Upper lobe of left lung (tissue), 6 donors: ENCODE data around the gene MAP3K14. TPM values are rescaled to one million over a fixed set of nuclear protein-coding genes. Genes with fewer than 3 reads are reported as not detected.

Experiments
- ATAC-seq, 2 donors: fragments of 200-7000 bp; cut with Tn5 transposase; one replicate each; pipeline ENCODE4 v1.9.1; 2022; ENCODE audit warnings: mild to moderate bottlenecking in 2 of 2, moderate library complexity in 2 of 2; ENCODE audit not compliant: low FRiP score in 2 of 2
- DNase-seq, 2 donors: peaks; one replicate each; pipeline ENCODE4 v3.0.0-alpha.2; 2019 to 2020
- H3K27ac ChIP-seq, 4 donors: fragments of 200-600 bp; sonication (generic); one replicate each; pipeline ENCODE4 v1.5.1; 2016 to 2019
- H3K27me3 ChIP-seq, 4 donors: fragments of 200-600 bp; sonication (generic); one replicate each; pipeline ENCODE4 v1.5.1; 2017 to 2019
- H3K36me3 ChIP-seq, 4 donors: fragments of 200-600 bp; sonication (generic); one replicate each; pipeline ENCODE4 v1.5.1; 2016 to 2019
- H3K4me1 ChIP-seq, 4 donors: fragments of 200-600 bp; sonication (generic); one replicate each; pipeline ENCODE4 v1.5.1; 2018 to 2019
- H3K4me3 ChIP-seq, 4 donors: fragments of 200-600 bp; sonication (generic); one replicate each; pipeline ENCODE4 v1.5.1; 2017 to 2019; ENCODE audit warnings: mild to moderate bottlenecking in 2 of 4, moderate library complexity in 1 of 4
- H3K9me3 ChIP-seq, 4 donors: fragments of 200-600 bp; sonication (generic); one replicate each; pipeline ENCODE4 v1.5.1; 2018 to 2019
- CTCF ChIP-seq, 6 experiments: fragments of 450-650 bp in 4 of 6; fragments of 200-600 bp in 2 of 6; sonication (generic) in 2 of 6; IDR thresholded peaks; one replicate each; pipeline ENCODE4 v1.5.1; 2016 to 2019; ENCODE audit warnings: antibody characterized with exemption in 6 of 6
- EP300 ChIP-seq, 4 donors: sonication (generic); formaldehyde crosslinking; IDR thresholded peaks; one replicate each; pipeline ENCODE4 v1.5.1; 2017; ENCODE audit warnings: antibody characterized with exemption in 4 of 4, control low read depth in 2 of 4
- POLR2A ChIP-seq, 4 donors: fragments of 450-650 bp; IDR thresholded peaks; one replicate each; pipeline ENCODE4 v1.5.1; 2016 to 2017; ENCODE audit warnings: antibody characterized with exemption in 4 of 4, mild to moderate bottlenecking in 2 of 4
- POLR2AphosphoS5 ChIP-seq, 2 donors: sonication (generic); formaldehyde crosslinking; IDR thresholded peaks; one replicate each; pipeline ENCODE4 v1.5.1; 2017; ENCODE audit warnings: antibody characterized with exemption in 2 of 2
- WGBS, 2 donors: methylation state at CpG; one replicate each; pipeline ENCODE4 v1.1.5; 2017 to 2018; 5-methylcytosine and 5-hydroxymethylcytosine counted together
- total RNA-seq, 6 donors: library from RNA; depleted of rRNA in 4 of 6; stranded (reverse); fragments of >200 nt in 4 of 6; gene quantifications; one replicate each; pipeline versions ENCODE4 v1.1.0 to v1.2.1, GENCODE V29; 2016 to 2021
- donor health status: DM: no; HTN: no; CAD: no; lungs with moderate emphysema.
- donor health status: DM: no; HTN: yes; CAD: no; lungs with severe emphysema.

MAP3K14 gene
- total RNA-seq, 6 donors from 2014 or later = 11.4 to 17.8 (median 13.5) TPM

GRCh38 chr17:45289301-45290268 lies 27.2 kb downstream of the MAP3K14 start:
- Histone ChIP-seq H3K9me3 (no peaks in the 10 kb centered on the region), H3K4me3 (no peak overlapping the region), H3K27ac (peak overlapping the region in 3 of 4 donors; percentile 1 to 66 (median 46)), H3K36me3 (peaks cover under 1 to 59% (median 31%) of the 10 kb centered on the region in 4 donors), H3K4me1 (peaks cover 38 to 65% (median 63%) of the 10 kb centered on the region in 4 donors), H3K27me3 (no peaks in the 10 kb centered on the region)
- DNase-seq (peak in 1 of 2 donors; percentile 75), ATAC-seq (no peak)
- TF ChIP-seq POLR2AphosphoS5 (IDR thresholded peaks at IDR 0.05) = no peak
- TF ChIP-seq EP300 (IDR thresholded peaks at IDR 0.05) = no peak
- no peak for TF ChIP-seq CTCF (IDR thresholded peaks at IDR 0.05)
- TF ChIP-seq POLR2A (IDR thresholded peaks at IDR 0.05) = no peak
- 65 to 74% methylated on average over 15 of the region's 15 CpGs for WGBS, 2 donors

- 58 to 77% methylated on average over 10 of the region's 10 CpGs for WGBS, 2 donors
- DNase-seq (peak in 1 of 2 donors; percentile 75), ATAC-seq (no peak)
- Histone ChIP-seq H3K36me3 (peaks cover 6 to 66% (median 38%) of the 10 kb centered on the region in 4 donors), H3K27me3 (no peaks in the 10 kb centered on the region), H3K4me3 (no peak overlapping the region), H3K27ac (peak overlapping the region in 3 of 4 donors; percentile 1 to 66 (median 46)), H3K4me1 (peaks cover 30 to 57% (median 55%) of the 10 kb centered on the region in 4 donors), H3K9me3 (no peaks in the 10 kb centered on the region)
- TF ChIP-seq POLR2AphosphoS5 (IDR thresholded peaks at IDR 0.05) (no peak), EP300 (IDR thresholded peaks at IDR 0.05) (peak in 1 of 4 donors; percentile 28)
Observed at GRCh38 chr17:45288825-45289224, 28.0 kb downstream of the MAP3K14 start.

GRCh38 chr17:45287526-45288500 lies 29.0 kb downstream of the MAP3K14 start:
- H3K27ac ChIP-seq = peak overlapping the region in 3 of 4 donors; percentile 1 to 66 (median 46)

GRCh38 chr17:45286286-45286685 lies 30.5 kb downstream of the MAP3K14 start:
- 80 to 93% methylated on average over 2 to 5 of the region's 5 CpGs for WGBS, 2 donors
- peaks cover 12 to 44% (median 42%) of the 10 kb centered on the region in 4 donors for H3K4me1 ChIP-seq
- no peak overlapping the region for H3K27ac ChIP-seq
- H3K36me3 ChIP-seq = peaks cover 6 to 86% (median 47%) of the 10 kb centered on the region in 4 donors
- H3K4me3 ChIP-seq = no peak overlapping the region
- DNase-seq (no peak), ATAC-seq (no peak)
- no peaks in the 10 kb centered on the region for H3K27me3 ChIP-seq
- H3K9me3 ChIP-seq = no peaks in the 10 kb centered on the region
- no peak for TF ChIP-seq POLR2AphosphoS5 (IDR thresholded peaks at IDR 0.05)
- TF ChIP-seq POLR2A (IDR thresholded peaks at IDR 0.05) = no peak
- no peak for TF ChIP-seq CTCF (IDR thresholded peaks at IDR 0.05)
- TF ChIP-seq EP300 (IDR thresholded peaks at IDR 0.05) = no peak

More at GRCh38 chr17:45287526-45288500, 29.0 kb downstream of the MAP3K14 start:
- Histone ChIP-seq H3K4me1 (peaks cover 27 to 56% (median 55%) of the 10 kb centered on the region in 4 donors), H3K9me3 (no peaks in the 10 kb centered on the region), H3K27me3 (no peaks in the 10 kb centered on the region), H3K36me3 (peaks cover 6 to 76% (median 45%) of the 10 kb centered on the region in 4 donors), H3K4me3 (no peak overlapping the region)
- ATAC-seq (no peak), DNase-seq (no peak)
- TF ChIP-seq EP300 (IDR thresholded peaks at IDR 0.05) = no peak
- TF ChIP-seq POLR2AphosphoS5 (IDR thresholded peaks at IDR 0.05) = no peak
- no peak for TF ChIP-seq CTCF (IDR thresholded peaks at IDR 0.05)
- no peak for TF ChIP-seq POLR2A (IDR thresholded peaks at IDR 0.05)
- 70 to 79% methylated on average over 6 to 10 of the region's 10 CpGs for WGBS, 2 donors
